IPS DF 19.7 (cell line): Measurements from ENCODE around the gene LY9.

Experiments used
- DNase-seq: peaks from one replicate; pipeline ENCODE4 v3.0.0-alpha.2; 2013; ENCODE audit warnings: low read depth, low spot score

The LY9 gene

GRCh38 chr1:160795951-160796383, at the start of gene LY9:
LY9 (plus strand) TSS chr1:160796174; CDS start chr1:160796188, 14 bp downstream.
- no peak for DNase-seq

- no peak for DNase-seq
Observed at GRCh38 chr1:160746836-160747500, 49.0 kb upstream of the LY9 start.

GRCh38 chr1:160747717-160748116, 48.3 kb upstream of the LY9 start:
- no peak for DNase-seq

- no peak for DNase-seq
Observed at GRCh38 chr1:160748181-160748877, 47.6 kb upstream of the LY9 start.

GRCh38 chr1:160748878-160749269, 47.1 kb upstream of the LY9 start:
- no peak for DNase-seq

GRCh38 chr1:160750608-160751007, 45.4 kb upstream of the LY9 start:
- no peak for DNase-seq

GRCh38 chr1:160752406-160752805, 43.6 kb upstream of the LY9 start:
- DNase-seq, result no peak

GRCh38 chr1:160752924-160753323, 43.0 kb upstream of the LY9 start:
- DNase-seq, result no peak

- DNase-seq, result no peak
Observed at GRCh38 chr1:160753594-160753993, 42.4 kb upstream of the LY9 start.

- DNase-seq, result no peak
Observed at GRCh38 chr1:160755461-160755860, 40.5 kb upstream of the LY9 start.

- no peak for DNase-seq
Observed at GRCh38 chr1:160755911-160756848, 39.8 kb upstream of the LY9 start.

GRCh38 chr1:160756849-160757201, 39.1 kb upstream of the LY9 start:
- no peak for DNase-seq

- no peak for DNase-seq
Observed at GRCh38 chr1:160758521-160758920, 37.5 kb upstream of the LY9 start.

GRCh38 chr1:160759740-160760139, 36.2 kb upstream of the LY9 start:
- DNase-seq, result no peak

- no peak for DNase-seq
Observed at GRCh38 chr1:160761046-160761445, 34.9 kb upstream of the LY9 start.

- no peak for DNase-seq
Observed at GRCh38 chr1:160761886-160762285, 34.1 kb upstream of the LY9 start.

GRCh38 chr1:160763993-160764392, 32.0 kb upstream of the LY9 start:
- DNase-seq, result no peak

GRCh38 chr1:160767395-160768294, 28.3 kb upstream of the LY9 start:
- DNase-seq, result no peak

- no peak for DNase-seq
Observed at GRCh38 chr1:160768295-160768657, 27.7 kb upstream of the LY9 start.

- no peak for DNase-seq
Observed at GRCh38 chr1:160772331-160772730, 23.6 kb upstream of the LY9 start.

- DNase-seq, result no peak
Observed at GRCh38 chr1:160773093-160773492, 22.9 kb upstream of the LY9 start.
